Measurements from ENCODE around the gene MARCHF10. TPM values are rescaled to one million over a fixed set of nuclear protein-coding genes. Genes with fewer than 3 reads are reported as not detected.
"Not testable (repeated sequence)": the region's sequence is repeated elsewhere in the genome, so short reads cannot be mapped to it uniquely, and the experiment has no call there.

Gene MARCHF10
- total RNA-seq, 1 experiment from 2014 or later: not detected

GRCh38 chr17:62790564-62790986 is 17.5 kb downstream of the MARCHF10 start:
- peak; percentile 43 for DNase-seq (ENCODE audit: low spot score)

- no peak for DNase-seq (ENCODE audit: low spot score)
Observed at GRCh38 chr17:62787366-62787765, 20.7 kb downstream of the MARCHF10 start.

- DNase-seq (ENCODE audit: low spot score): no peak
Observed at GRCh38 chr17:62786646-62787045, 21.5 kb downstream of the MARCHF10 start.

- DNase-seq (ENCODE audit: low spot score): not testable (repeated sequence)
Observed at GRCh38 chr17:62785983-62786382, 22.1 kb downstream of the MARCHF10 start.

- no peak for DNase-seq (ENCODE audit: low spot score)
Observed at GRCh38 chr17:62782730-62783270, 25.3 kb downstream of the MARCHF10 start.

GRCh38 chr17:62781831-62782251 is 26.3 kb downstream of the MARCHF10 start:
- no peak for DNase-seq (ENCODE audit: low spot score)

- DNase-seq (ENCODE audit: low spot score): no peak
Observed at GRCh38 chr17:62781356-62781755, 26.8 kb downstream of the MARCHF10 start.

- no peak for DNase-seq (ENCODE audit: low spot score)
Observed at GRCh38 chr17:62780951-62781350, 27.2 kb downstream of the MARCHF10 start.

GRCh38 chr17:62780269-62780668 is 27.8 kb downstream of the MARCHF10 start:
- DNase-seq (ENCODE audit: low spot score): peak; percentile 54

GRCh38 chr17:62778990-62779681 is 29.0 kb downstream of the MARCHF10 start:
- peak; percentile 95 for DNase-seq (ENCODE audit: low spot score)

GRCh38 chr17:62775876-62776275 is 32.2 kb downstream of the MARCHF10 start:
- no peak for DNase-seq (ENCODE audit: low spot score)

GRCh38 chr17:62774338-62774737 is 33.8 kb downstream of the MARCHF10 start:
- no peak for DNase-seq (ENCODE audit: low spot score)

GRCh38 chr17:62767997-62768396 is 40.1 kb downstream of the MARCHF10 start:
- DNase-seq (ENCODE audit: low spot score): no peak

- no peak for DNase-seq (ENCODE audit: low spot score)
Observed at GRCh38 chr17:62765351-62765750, 42.8 kb downstream of the MARCHF10 start.

GRCh38 chr17:62763891-62764600 is 44.1 kb downstream of the MARCHF10 start:
- no peak for DNase-seq (ENCODE audit: low spot score)

- DNase-seq (ENCODE audit: low spot score): no peak
Observed at GRCh38 chr17:62761884-62762283, 46.2 kb downstream of the MARCHF10 start.

- no peak for DNase-seq (ENCODE audit: low spot score)
Observed at GRCh38 chr17:62760945-62761267, 47.2 kb downstream of the MARCHF10 start.

GRCh38 chr17:62760059-62760944 is 47.8 kb downstream of the MARCHF10 start:
- DNase-seq (ENCODE audit: low spot score): no peak

- DNase-seq (ENCODE audit: low spot score): no peak
Observed at GRCh38 chr17:62757500-62757951, 50.6 kb downstream of the MARCHF10 start.

GRCh38 chr17:62756198-62756597 is 51.9 kb downstream of the MARCHF10 start:
- DNase-seq (ENCODE audit: low spot score): no peak

GRCh38 chr17:62755141-62755851 is 52.8 kb downstream of the MARCHF10 start:
- DNase-seq (ENCODE audit: low spot score): no peak
